HEK293T (cell line): ENCODE measurements around the gene NDE1.
"Not testable (repeated sequence)": the region's sequence is repeated elsewhere in the genome, so short reads cannot be mapped to it uniquely, and the experiment has no call there.

Experiments
- CTCF ChIA-PET: fragments of 350-600 bp; formaldehyde crosslinking; extraction: SDS; loops from one replicate; lab custom pipeline; 2021; ENCODE audit warnings: antibody characterized with exemption, inconsistent platforms; lab: Yijun Ruan, JAX
- POLR2A ChIA-PET: fragments of 350-600 bp; formaldehyde crosslinking; extraction: SDS; loops from one replicate; lab custom pipeline; 2020; ENCODE audit warnings: antibody characterized with exemption, inconsistent platforms; lab: Yijun Ruan, JAX
- DNase-seq: peaks from one replicate; pipeline ENCODE4 v3.0.0; 2012; ENCODE audit warnings: mixed read lengths; ENCODE audit errors: extremely low spot score
- ARNT ChIP-seq: fragments of 450-650 bp; IDR thresholded peaks from 2 replicates; pipeline ENCODE4 v1.6.1; 2017; ENCODE audit warnings: mild to moderate bottlenecking
- BHLHE40 ChIP-seq: fragments of 450-650 bp; IDR thresholded peaks from 2 replicates; pipeline ENCODE4 v1.6.1; 2016; ENCODE audit warnings: mild to moderate bottlenecking, moderate library complexity, borderline replicate concordance
- CTBP1 ChIP-seq: fragments of 450-650 bp; IDR thresholded peaks from 2 replicates; pipeline ENCODE4 v1.6.1; 2016; ENCODE audit warnings: borderline replicate concordance
- ELF4 ChIP-seq: fragments of 450-650 bp; IDR thresholded peaks from 2 replicates; pipeline ENCODE4 v1.6.1; 2017; ENCODE audit warnings: antibody characterized with exemption
- FOXA1 ChIP-seq: fragments of 450-650 bp; IDR thresholded peaks from 2 replicates; pipeline ENCODE4 v1.6.1; 2016; ENCODE audit warnings: mild to moderate bottlenecking
- FOXK2 ChIP-seq: fragments of 450-650 bp; IDR thresholded peaks from 2 replicates; pipeline ENCODE4 v1.6.1; 2016; ENCODE audit warnings: mild to moderate bottlenecking
- FOXM1 ChIP-seq: fragments of 450-650 bp; IDR thresholded peaks from 2 replicates; pipeline ENCODE4 v1.6.1; 2017; ENCODE audit warnings: mild to moderate bottlenecking, borderline replicate concordance
- HDGF ChIP-seq: fragments of 450-650 bp; IDR thresholded peaks from 2 replicates; pipeline ENCODE4 v1.6.1; 2017; ENCODE audit warnings: antibody characterized with exemption, borderline replicate concordance
- L3MBTL2 ChIP-seq: fragments of 450-650 bp; conservative IDR thresholded peaks from 2 replicates; pipeline ENCODE4 v1.6.1; 2016; ENCODE audit warnings: mild to moderate bottlenecking
- LEF1 ChIP-seq: fragments of 450-650 bp; IDR thresholded peaks from 2 replicates; pipeline ENCODE4 v1.6.1; 2017; ENCODE audit warnings: mild to moderate bottlenecking, borderline replicate concordance
- NFRKB ChIP-seq: fragments of 450-650 bp; IDR thresholded peaks from 2 replicates; pipeline ENCODE4 v1.6.1; 2016; ENCODE audit warnings: mild to moderate bottlenecking, moderate library complexity
- PKNOX1 ChIP-seq: fragments of 450-650 bp; IDR thresholded peaks from 2 replicates; pipeline ENCODE4 v1.6.1; 2016
- SP1 ChIP-seq: fragments of 450-650 bp; IDR thresholded peaks from 2 replicates; pipeline ENCODE4 v1.6.1; 2017
- SUZ12 ChIP-seq: fragments of 450-650 bp; IDR thresholded peaks from 2 replicates; pipeline ENCODE4 v1.6.1; 2016; ENCODE audit warnings: mild to moderate bottlenecking
- TARDBP ChIP-seq: fragments of 450-650 bp; IDR thresholded peaks from 2 replicates; pipeline ENCODE4 v1.6.1; 2016
- ZNF384 ChIP-seq: fragments of 450-650 bp; IDR thresholded peaks from 2 replicates; pipeline ENCODE4 v1.6.1; 2016

Gene NDE1

GRCh38 chr16:15671530-15672117, 21.6 kb downstream of the NDE1 start:
- ChIA-PET CTCF (no interaction called here), POLR2A (interaction anchor here (1.1 kb wide), 1 partner anchor 18 kb away, joined by 3 read pairs; no protein-coding TSS in a partner anchor)
- no peak for DNase-seq
- TF ChIP-seq NFRKB (no peak), ZNF384 (no peak), CTBP1 (no peak), LEF1 (no peak), TARDBP (no peak), ARNT (no peak), SUZ12 (no peak), L3MBTL2 (no peak), ELF4 (no peak), FOXK2 (no peak), FOXM1 (no peak), SP1 (no peak)

GRCh38 chr16:15672127-15672513, 22.1 kb downstream of the NDE1 start:
- DNase-seq, CTCF ChIA-PET: not testable (repeated sequence)
- POLR2A ChIA-PET, result interaction anchor here (1.1 kb wide), 1 partner anchor 19 kb away, joined by 3 read pairs; no protein-coding TSS in a partner anchor

GRCh38 chr16:15672514-15673167, 22.6 kb downstream of the NDE1 start:
- no peak for DNase-seq
- ChIA-PET POLR2A (interaction anchor here (0.6 to 1.1 kb wide), 2 partner anchors 19 to 30 kb away, joined by 3 read pairs; partner anchors contain the start of gene MARF1), CTCF (no interaction called here)

DNA sequence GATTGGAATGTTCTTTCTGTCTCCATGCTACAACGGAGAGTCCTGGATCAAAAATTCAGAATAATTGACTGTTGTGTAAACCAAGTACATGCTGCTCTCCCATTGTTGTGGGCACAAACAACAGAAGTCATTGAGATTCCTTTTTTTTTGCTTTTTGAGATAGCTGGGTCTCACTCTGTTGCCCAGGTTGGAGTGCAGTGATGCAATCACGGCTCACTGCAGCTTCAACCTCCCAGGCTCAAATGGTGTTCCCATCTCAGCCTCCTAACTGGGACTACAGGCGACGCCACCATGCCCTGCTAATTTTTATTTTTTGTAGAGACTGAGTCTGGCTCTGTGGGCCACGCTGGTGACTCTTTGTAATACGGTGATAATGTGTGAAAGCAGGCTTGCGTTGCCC, 24.5 kb downstream of the NDE1 start:
- DNase-seq, result no peak
- TF ChIP-seq ELF4 (no peak), FOXK2 (no peak)
- CTCF ChIA-PET, result no interaction called here
- POLR2A ChIA-PET, result no interaction called here

More at GRCh38 chr16:15672514-15673167, 22.6 kb downstream of the NDE1 start:
- TF ChIP-seq SUZ12 (no peak), TARDBP (no peak), FOXM1 (no peak), ARNT (no peak), BHLHE40 (no peak), L3MBTL2 (no peak), HDGF (no peak), LEF1 (no peak), ZNF384 (no peak)

DNA sequence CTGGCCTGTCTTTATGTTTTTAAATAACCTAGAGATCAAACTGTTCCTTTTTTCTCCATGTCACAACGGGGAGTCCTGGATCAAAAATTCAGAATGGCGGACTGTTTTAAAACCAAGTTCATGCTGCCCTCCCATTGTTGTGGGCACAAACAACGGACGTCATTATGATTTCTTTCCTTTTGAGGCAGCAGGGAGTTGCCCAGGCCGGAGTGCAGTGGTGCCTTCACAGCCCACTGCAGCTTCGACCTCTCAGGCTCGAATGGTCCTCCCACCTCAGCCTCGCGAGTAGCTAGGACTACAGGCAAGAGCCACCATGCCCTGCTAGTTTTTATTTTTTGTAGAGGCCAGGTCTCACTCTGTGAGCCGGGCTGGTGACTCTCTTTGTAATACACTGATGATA, 26.5 kb downstream of the NDE1 start:
- CTCF ChIA-PET, result no interaction called here
- TF ChIP-seq FOXK2 (no peak), ARNT (no peak), HDGF (no peak), TARDBP (no peak), LEF1 (no peak)
- no peak for DNase-seq
- POLR2A ChIA-PET, result no interaction called here

DNA sequence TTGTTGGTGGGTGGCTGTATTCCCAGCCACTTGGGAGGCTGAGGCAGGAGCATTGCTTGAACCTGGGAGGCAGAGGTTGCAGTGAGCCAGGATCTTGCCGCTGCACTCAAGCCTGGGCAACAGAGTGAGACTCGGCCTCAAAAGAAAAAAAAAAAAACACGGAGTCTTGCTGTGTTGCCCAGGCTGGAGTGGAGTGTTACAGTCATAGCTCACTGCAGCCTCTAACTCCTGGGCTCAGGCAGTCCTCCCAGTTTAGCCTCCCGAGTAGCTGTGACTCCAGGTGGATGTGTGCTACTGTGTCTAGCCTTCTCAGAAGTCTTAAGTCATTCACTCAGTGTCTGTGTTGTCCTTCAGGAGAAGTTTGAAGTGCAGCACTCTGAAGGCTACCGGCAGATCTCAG, 27.4 kb downstream of the NDE1 start:
- CTCF ChIA-PET, result no interaction called here
- TF ChIP-seq LEF1 (no peak), FOXK2 (no peak)
- no peak for DNase-seq
- POLR2A ChIA-PET, result no interaction called here

GRCh38 chr16:15682105-15682570, 32.1 kb downstream of the NDE1 start:
- TF ChIP-seq ARNT (no peak), FOXM1 (no peak), ELF4 (no peak), ZNF384 (no peak), SP1 (no peak), TARDBP (no peak), PKNOX1 (no peak), FOXA1 (no peak), SUZ12 (no peak), CTBP1 (no peak), NFRKB (no peak), LEF1 (no peak), HDGF (no peak), FOXK2 (no peak)
- no peak for DNase-seq
- ChIA-PET POLR2A (no interaction called here), CTCF (interaction anchor here (0.6 to 1.1 kb wide), 4 partner anchors 12 to 31 kb away, joined by 3 to 4 read pairs (median 3); no protein-coding TSS in a partner anchor)

DNA sequence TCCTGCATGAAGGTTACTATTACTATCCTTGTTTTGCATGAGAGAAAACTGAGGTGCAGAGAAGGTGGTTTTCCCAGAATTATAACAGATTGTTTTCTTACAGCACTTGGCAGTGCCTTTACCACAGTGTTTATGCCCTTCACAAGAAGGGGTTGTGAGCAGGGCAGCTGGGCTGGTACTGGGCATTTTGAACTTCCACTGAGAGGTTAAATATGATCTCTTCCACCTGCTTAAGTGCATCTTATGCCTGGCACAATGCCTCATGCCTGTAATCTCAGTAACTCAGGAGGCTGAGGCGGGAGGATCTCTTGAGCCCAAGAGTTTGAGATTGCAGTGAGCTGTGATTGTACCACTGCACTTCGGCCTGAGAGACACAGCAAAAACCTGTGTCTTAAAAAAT, 36.2 kb downstream of the NDE1 start:
- no peak for DNase-seq
- no peak for TF ChIP-seq LEF1
- no peak for TF ChIP-seq ZNF384
- no peak for TF ChIP-seq SP1
- no peak for TF ChIP-seq HDGF
- no peak for TF ChIP-seq ELF4
- no peak for TF ChIP-seq BHLHE40
- no peak for TF ChIP-seq SUZ12
- TF ChIP-seq ARNT, result no peak
- no peak for TF ChIP-seq PKNOX1
- TF ChIP-seq FOXM1, result no peak
- no peak for TF ChIP-seq FOXK2
- no peak for TF ChIP-seq L3MBTL2
- TF ChIP-seq FOXA1, result no peak
- no peak for TF ChIP-seq TARDBP
- TF ChIP-seq CTBP1, result no peak
- TF ChIP-seq NFRKB, result no peak
- ChIA-PET CTCF (no interaction called here), POLR2A (no interaction called here)
